Thyroid gland (tissue), 4 donors: ENCODE results near the gene WWTR1.

Experiments used
- CTCF ChIP-seq, 6 experiments: fragments of 200-600 bp in 3 of 6; fragments of 450-650 bp in 3 of 6; sonication (generic) in 3 of 6; IDR thresholded peaks; one replicate each; pipeline ENCODE4 v1.5.1; 2016 to 2019; ENCODE audit warnings: antibody characterized with exemption in 6 of 6, mild to moderate bottlenecking in 2 of 6, inconsistent platforms in 1 of 6, moderate library complexity in 1 of 6
- POLR2A ChIP-seq, 2 donors: fragments of 450-650 bp; IDR thresholded peaks; one replicate each; pipeline ENCODE4 v1.6.1; 2017; ENCODE audit warnings: antibody characterized with exemption in 2 of 2, mild to moderate bottlenecking in 2 of 2, moderate library complexity in 1 of 2

- no peak for TF ChIP-seq CTCF (IDR thresholded peaks at IDR 0.05)
- no peak for TF ChIP-seq POLR2A (IDR thresholded peaks at IDR 0.05)
Observed at GRCh38 chr3:149502438-149502837, 155.4 kb downstream of the WWTR1 start.
